ENCODE results near the gene TXNDC5.
"Not testable (repeated sequence)": the region's sequence is repeated elsewhere in the genome, so short reads cannot be mapped to it uniquely, and the experiment has no call there.

DNA sequence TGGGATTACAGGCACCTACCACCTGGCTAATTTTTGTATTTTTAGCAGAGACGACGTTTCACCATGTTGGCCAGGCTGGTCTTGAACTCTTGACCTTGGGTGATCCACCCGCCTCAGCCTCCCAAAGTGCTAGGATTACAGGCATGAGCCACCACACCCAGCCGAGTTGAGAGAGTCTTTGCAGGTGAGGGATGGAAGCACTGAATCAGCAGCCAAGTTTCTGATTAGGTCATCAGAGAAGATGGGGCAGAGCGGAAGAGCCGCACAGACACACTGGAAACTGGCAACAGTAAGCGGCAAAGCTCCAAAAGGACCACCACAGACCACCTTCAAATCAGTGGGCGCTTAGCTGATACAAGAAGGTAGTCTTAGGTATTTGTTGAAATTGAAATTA lies 12.4 kb downstream of the TXNDC5 start:
- TF ChIP-seq POLR2A (IDR thresholded peaks at IDR 0.05): not testable (repeated sequence)
- TF ChIP-seq, protein P1, sequence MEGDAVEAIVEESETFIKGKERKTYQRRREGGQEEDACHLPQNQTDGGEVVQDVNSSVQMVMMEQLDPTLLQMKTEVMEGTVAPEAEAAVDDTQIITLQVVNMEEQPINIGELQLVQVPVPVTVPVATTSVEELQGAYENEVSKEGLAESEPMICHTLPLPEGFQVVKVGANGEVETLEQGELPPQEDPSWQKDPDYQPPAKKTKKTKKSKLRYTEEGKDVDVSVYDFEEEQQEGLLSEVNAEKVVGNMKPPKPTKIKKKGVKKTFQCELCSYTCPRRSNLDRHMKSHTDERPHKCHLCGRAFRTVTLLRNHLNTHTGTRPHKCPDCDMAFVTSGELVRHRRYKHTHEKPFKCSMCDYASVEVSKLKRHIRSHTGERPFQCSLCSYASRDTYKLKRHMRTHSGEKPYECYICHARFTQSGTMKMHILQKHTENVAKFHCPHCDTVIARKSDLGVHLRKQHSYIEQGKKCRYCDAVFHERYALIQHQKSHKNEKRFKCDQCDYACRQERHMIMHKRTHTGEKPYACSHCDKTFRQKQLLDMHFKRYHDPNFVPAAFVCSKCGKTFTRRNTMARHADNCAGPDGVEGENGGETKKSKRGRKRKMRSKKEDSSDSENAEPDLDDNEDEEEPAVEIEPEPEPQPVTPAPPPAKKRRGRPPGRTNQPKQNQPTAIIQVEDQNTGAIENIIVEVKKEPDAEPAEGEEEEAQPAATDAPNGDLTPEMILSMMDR (IDR thresholded peaks at IDR 0.05): not testable (repeated sequence)

Measured in upper lobe of left lung (tissue), 4 donors.